ENCODE measurements around the gene HYLS1.
"Not testable (repeated sequence)": the region's sequence is repeated elsewhere in the genome, so short reads cannot be mapped to it uniquely, and the experiment has no call there.

Gene HYLS1

GRCh38 chr11:125887373-125888324 is at the start of gene HYLS1:
HYLS1 (plus strand) TSS chr11:125887668; CDS start chr11:125899369, 11,701 bp downstream.
- peak; percentile 90 for DNase-seq (ENCODE audit: low read depth, low spot score)

DNA sequence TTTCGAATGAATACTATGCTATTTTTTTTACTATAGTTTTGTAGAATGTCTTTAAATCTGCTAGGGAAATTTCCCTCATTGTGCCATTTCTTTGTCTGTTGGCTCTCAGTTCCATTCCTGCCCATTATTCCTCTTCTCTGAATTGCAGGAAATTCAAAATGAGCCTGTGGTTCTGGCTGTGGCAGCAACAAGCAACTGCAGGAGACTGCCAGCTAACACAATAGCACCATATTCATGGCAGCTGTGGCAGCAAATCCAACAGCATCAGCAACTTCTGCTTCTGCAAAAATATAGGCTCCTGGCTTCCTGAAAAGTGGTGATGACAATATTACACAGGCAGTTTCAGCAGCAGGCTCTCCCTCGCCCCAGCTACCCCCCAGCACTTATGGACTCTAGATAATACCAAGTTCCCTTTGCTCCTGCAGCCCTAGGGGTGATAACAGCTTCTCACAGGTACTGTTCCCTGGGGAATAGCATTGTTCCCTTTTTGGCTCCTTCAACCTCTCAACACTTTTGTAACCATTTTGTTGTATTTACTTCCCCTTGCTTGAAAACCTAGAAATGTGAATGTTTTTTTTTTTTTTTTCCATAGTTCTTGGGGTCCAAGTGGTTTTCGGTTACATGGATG is 45.0 kb upstream of the HYLS1 start:
- DNase-seq (ENCODE audit: low read depth, low spot score): no peak

DNA sequence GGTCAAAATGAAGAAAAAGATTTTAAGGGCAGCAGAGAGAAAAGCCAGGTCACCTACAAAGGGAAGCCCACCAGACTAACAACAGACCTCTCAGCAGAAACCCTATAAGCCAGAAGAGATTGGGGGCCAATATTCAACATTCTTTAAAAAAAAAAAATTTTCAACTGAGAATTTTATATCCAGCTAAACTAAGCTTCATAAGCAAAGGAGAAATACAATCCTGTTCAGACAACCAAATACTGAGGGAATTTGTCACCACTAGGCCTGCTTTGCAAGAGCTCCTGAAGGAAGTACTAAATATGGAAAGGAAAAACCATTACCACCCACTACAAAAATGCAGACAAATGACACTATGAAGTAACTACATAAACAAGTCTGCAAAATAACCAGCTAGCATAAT is 41.3 kb upstream of the HYLS1 start:
- DNase-seq (ENCODE audit: low read depth, low spot score): no peak

DNA sequence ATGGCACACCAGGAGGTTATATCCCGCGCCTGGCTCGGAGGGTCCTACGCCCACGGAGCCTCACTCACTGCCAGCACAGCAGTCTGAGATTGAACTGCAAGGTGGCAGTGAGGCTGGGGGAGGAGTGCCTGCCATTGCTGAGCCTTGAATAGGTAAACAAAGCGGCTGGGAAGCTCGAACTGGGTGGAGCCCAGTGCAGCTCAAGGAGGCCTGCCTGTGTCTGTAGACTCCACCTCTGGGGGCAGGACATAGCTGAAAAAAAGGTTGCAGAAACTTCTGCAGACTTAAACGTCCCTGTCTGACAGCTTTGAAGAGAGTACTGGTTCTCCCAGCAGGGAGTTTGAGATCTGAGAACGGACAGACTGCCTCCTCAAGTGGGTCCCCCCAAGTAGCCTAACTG is 29.8 kb upstream of the HYLS1 start:
- not testable (repeated sequence) for DNase-seq (ENCODE audit: low read depth, low spot score)

DNA sequence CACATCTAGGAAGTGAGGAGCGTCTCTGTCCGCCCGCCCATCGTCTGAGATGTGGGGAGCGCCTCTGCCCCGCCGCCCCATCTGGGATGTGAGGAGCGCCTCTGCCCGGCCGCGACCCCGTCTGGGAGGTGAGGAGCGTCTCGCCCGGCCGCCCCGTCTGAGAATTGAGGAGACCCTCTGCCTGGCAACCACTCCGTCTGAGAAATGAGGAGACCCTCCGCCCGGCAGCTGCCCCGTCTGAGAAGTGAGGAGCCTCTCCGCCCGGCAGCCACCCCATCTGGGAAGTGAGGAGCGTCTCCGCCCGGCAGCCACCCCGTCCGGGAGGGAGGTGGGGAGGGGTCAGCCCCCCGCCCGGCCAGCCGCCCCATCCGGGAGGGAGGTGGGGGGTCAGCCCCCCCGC is 24.7 kb upstream of the HYLS1 start:
- not testable (repeated sequence) for DNase-seq (ENCODE audit: low read depth, low spot score)

- not testable (repeated sequence) for DNase-seq (ENCODE audit: low read depth, low spot score)
Observed at GRCh38 chr11:125865354-125865753, 22.1 kb upstream of the HYLS1 start.

DNA sequence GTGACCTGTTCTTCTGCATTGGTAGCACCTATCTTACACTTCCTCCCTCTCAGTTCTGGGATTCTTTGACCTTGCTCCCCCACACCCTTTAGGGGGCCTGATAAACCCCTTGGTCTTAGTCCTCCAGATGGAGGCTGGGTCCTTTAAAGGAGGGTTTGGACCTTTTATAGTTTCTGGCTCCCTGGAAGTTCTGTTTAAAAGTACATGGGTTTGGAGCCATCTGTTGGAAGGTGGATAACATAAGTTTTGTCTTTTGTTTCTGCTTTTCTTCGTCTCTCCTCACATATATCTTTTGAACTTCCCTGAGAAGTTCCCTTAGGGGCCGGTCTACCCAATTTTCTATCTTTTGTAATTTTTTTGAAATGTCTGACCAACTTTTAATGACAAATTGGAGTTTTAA is 17.9 kb upstream of the HYLS1 start:
- no peak for DNase-seq (ENCODE audit: low read depth, low spot score)

- DNase-seq (ENCODE audit: low read depth, low spot score): no peak
Observed at GRCh38 chr11:125871391-125872137, 15.9 kb upstream of the HYLS1 start.

DNA sequence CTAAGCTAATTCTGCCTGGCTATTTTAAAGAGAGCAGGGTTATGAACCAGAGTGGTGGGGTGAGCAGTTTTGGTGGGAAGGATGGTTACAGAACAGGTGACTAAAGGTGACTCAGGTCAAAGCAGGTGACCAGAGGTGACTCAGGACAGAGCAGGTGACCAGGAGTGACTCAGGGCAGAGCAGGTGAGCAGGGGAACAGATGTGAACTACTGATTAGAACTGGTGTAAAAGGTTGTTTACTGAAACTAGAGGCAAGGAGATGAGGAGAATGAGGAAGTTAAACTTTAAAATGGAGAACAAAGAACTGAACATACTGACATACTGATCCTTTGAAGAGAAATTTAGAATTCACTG is 15.4 kb upstream of the HYLS1 start:
- no peak for DNase-seq (ENCODE audit: low read depth, low spot score)

GRCh38 chr11:125873881-125874555 is 13.4 kb upstream of the HYLS1 start:
- DNase-seq (ENCODE audit: low read depth, low spot score): no peak

GRCh38 chr11:125874556-125875124 is 12.8 kb upstream of the HYLS1 start:
- no peak for DNase-seq (ENCODE audit: low read depth, low spot score)

- DNase-seq (ENCODE audit: low read depth, low spot score): no peak
Observed at GRCh38 chr11:125881291-125881690, 6.2 kb upstream of the HYLS1 start.

- DNase-seq (ENCODE audit: low read depth, low spot score): no peak
Observed at GRCh38 chr11:125883375-125883774, 4.1 kb upstream of the HYLS1 start.

DNA sequence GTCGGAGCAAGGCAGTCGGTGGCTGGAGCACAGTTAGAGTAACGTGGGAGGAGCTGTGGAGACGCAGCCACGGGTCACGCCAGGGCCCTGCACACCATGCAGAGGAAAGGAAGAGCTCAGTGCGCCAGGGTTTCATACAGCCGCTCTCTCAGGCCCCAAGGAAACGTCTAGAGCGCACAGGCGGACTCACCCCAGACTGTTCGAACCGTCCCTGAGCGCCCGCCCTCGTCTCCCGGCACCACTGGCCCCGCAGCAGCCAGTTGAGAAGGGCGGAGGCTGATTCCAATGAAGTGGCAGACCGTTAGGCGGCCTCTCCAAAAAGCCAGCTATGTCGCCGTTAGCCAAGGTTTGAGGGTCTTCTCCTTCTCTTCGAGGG is 483 bp upstream of the HYLS1 start:
- DNase-seq (ENCODE audit: low read depth, low spot score): no peak

DNA sequence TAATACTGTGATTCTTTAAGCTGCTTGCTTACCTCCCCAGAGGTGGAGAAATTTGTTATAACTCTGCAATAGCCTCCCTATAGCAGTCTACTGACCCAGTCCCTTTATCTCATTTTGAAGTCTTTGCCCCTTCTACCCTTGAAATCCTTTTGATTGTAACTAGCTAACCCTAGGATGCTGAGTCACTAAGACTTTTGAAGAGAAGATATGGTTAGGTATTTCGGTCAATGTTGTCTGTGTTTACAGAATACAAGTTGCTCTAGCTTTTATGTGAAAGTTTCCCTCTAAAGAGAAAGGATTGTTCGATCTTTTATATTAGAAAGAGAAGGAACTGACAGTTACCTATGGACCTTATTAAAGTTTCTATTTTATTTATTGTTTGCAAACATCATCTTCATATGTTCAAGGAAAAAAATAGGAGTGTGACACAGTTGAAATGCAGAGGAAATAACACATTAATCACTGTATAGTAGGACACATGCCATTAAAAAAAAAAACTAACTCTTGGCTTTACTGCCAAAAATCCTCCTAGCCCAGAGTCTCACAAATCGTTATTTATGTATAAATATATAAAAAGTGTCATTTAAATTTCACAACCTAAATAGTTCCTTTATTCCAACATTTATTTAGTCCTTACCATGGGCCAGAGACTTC is 3.1 kb downstream of the HYLS1 start:
- no peak for DNase-seq (ENCODE audit: low read depth, low spot score)

DNA sequence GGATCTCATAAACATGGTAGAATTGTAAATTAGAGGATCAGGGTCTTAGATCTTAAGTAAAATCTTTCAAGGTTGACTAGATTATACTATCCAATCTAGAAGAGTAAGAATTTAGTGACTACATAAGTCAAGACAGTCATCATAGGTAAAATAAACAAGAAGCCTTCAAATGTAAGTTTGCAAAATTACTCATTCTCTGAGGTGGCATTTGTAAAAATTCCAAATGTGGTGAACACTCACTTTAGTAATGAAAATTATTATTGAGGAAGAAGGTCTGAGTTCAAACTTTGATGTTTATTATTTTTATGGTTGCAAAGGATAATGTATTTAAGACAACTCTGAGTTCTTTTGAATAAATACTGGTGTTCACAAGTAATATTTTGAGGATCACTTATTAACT is 4.6 kb downstream of the HYLS1 start:
- no peak for DNase-seq (ENCODE audit: low read depth, low spot score)

DNA sequence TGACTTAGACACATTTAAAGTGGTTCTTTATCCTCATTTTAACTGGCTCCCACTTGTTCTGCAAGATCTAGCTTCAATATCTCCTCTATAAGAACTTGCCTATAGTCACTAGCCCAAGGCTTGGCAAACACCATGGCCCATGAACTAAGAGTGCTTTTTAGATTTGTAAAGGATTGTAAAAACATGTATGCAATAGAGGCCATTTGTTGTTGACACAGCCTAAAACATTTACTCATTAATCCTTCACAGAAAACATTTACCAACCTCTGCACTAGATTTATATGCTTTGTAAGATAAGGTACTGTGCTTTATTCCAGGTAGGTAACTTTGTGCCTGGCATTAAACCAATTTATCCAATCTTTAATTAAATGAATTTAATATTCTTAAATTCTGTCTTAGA is 5.5 kb downstream of the HYLS1 start:
- DNase-seq (ENCODE audit: low read depth, low spot score): no peak

DNA sequence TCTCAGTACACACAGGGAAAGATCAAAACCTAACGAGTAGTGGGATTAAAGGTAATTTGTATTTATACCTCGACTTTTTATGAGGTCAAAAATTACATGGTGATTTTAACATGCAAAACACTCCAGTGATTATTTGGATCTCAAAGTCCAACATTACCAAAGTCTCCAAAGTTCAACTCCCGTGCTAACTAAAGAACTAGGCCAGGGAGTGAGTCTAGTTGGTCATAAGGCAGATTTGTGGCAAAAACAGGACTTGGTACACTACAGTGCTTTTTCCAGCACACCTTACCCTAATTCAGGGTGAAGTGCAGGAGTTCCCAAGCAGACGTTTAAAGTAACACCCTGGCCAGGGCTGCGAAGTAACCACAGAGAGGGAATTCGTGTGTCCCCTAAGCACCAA is 14.4 kb downstream of the HYLS1 start:
- DNase-seq (ENCODE audit: low read depth, low spot score): no peak

DNA sequence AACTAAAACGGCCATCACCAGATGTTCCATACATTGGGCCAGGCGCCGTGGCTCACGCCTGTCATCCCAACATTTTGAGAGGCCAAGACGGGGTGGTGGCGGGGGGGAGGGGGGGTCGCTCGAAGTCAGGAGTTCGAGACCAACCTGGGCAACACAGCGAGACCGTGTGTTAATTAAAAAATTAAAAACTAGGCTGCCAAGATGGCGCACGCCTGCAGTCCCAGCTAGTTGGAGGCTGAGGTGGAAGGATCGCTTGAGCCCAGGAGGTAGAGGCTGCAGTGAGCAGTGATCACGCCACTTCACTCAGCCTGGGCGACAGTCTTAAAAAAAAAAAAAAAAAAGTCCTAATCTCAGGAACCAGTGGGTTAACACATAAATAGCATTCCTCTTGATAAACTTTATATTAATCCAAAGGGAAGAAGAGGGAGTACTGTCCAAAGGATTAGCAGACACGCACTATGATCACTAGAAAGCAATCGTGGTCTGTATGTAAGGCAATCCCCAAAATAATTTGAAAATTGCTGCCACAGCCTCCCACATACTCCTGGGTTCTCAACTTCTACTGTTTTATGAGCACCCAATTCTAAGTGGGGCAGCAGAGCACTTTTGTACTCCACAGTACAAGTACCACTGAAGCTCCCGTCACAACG is 14.9 kb downstream of the HYLS1 start:
- DNase-seq (ENCODE audit: low read depth, low spot score): no peak

GRCh38 chr11:125902927-125903710 is 15.7 kb downstream of the HYLS1 start, which contains the start of gene PUS3:
PUS3 (minus strand) TSS chr11:125903206; CDS start chr11:125896284, 6,922 bp downstream.
- DNase-seq (ENCODE audit: low read depth, low spot score): peak; percentile 80
